ENCODE data around the gene CD200R1L.

CD200R1L gene

DNA sequence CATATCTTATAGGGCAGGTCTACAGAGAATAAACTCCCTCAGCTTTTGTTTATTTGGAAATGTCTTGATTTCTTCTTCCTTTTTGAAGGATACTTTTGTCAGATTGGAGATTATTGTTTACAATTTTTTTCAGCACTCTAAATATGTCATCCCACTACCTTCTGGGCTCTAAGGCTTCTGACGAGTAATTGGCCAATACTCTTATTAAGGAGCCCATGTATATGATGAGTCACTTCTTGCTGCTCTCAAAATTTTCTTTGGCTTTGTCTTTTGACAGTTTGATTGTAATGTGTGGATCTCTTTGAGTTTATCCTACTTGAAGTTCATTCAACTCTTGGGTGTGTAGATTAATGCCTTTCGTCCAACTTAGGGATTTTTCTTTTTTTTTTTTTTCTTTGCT is 28.9 kb upstream of the CD200R1L start:
- no peak overlapping the region for H2AFZ ChIP-seq (ENCODE audit: low read length)
- no peaks in the 10 kb centered on the region for H4K20me1 ChIP-seq (ENCODE audit: insufficient read depth, low read length)
- no peak overlapping the region for H3K9ac ChIP-seq (ENCODE audit: low read length)
- H3K9me3 ChIP-seq (ENCODE audit: low read length): no peaks in the 10 kb centered on the region
- H3K79me2 ChIP-seq (ENCODE audit: insufficient read depth, low read length): no peaks in the 10 kb centered on the region
- H3K4me3 ChIP-seq (ENCODE audit: low read depth, low read length, poor library complexity, severe bottlenecking): no peak overlapping the region
- no peaks in the 10 kb centered on the region for H3K9me2 ChIP-seq (ENCODE audit: low read depth, low read length)
- H3K27ac ChIP-seq (ENCODE audit: low read depth, low read length, poor library complexity, severe bottlenecking): no peak overlapping the region
- no peak overlapping the region for H3K4me2 ChIP-seq (ENCODE audit: low read length)
- H3K36me3 ChIP-seq (ENCODE audit: insufficient read depth, low read length): no peaks in the 10 kb centered on the region
- H3K27me3 ChIP-seq (ENCODE audit: insufficient read depth, low read length): no peaks in the 10 kb centered on the region
- H3K4me1 ChIP-seq (ENCODE audit: insufficient read depth, low read length, severe bottlenecking): peaks cover 6% of the 10 kb centered on the region
- TF ChIP-seq EZH2 (IDR thresholded peaks at IDR 0.05; ENCODE audit: borderline replicate concordance, low read length): no peak
- TF ChIP-seq, protein P1, sequence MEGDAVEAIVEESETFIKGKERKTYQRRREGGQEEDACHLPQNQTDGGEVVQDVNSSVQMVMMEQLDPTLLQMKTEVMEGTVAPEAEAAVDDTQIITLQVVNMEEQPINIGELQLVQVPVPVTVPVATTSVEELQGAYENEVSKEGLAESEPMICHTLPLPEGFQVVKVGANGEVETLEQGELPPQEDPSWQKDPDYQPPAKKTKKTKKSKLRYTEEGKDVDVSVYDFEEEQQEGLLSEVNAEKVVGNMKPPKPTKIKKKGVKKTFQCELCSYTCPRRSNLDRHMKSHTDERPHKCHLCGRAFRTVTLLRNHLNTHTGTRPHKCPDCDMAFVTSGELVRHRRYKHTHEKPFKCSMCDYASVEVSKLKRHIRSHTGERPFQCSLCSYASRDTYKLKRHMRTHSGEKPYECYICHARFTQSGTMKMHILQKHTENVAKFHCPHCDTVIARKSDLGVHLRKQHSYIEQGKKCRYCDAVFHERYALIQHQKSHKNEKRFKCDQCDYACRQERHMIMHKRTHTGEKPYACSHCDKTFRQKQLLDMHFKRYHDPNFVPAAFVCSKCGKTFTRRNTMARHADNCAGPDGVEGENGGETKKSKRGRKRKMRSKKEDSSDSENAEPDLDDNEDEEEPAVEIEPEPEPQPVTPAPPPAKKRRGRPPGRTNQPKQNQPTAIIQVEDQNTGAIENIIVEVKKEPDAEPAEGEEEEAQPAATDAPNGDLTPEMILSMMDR (IDR thresholded peaks at IDR 0.05; ENCODE audit: low read length): no peak
- H3F3A ChIP-seq (ENCODE audit: insufficient read depth, low read length): no peaks in the 10 kb centered on the region

DNA sequence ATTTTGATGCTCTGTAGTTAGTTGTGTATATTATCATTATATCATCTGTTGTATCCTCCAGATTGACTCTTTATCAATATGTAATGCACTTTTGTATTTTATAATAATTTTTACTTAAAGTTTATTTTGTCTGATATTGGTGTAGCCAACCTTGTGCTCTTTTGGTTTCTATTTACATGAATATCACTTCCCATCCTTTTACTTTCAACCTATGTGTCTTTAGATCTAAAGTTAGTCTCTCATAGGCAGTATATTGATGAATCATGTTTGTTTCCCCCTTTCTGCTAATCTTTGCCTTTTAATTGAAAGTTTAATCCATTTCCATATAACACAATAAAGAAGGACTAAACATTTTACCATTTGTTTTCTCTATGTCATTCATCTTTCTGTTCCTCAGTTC is 28.1 kb upstream of the CD200R1L start:
- peak overlapping the region; percentile 17; the same call in 1 of the 2 replicates for H3K4me2 ChIP-seq (ENCODE audit: low read length)

DNA sequence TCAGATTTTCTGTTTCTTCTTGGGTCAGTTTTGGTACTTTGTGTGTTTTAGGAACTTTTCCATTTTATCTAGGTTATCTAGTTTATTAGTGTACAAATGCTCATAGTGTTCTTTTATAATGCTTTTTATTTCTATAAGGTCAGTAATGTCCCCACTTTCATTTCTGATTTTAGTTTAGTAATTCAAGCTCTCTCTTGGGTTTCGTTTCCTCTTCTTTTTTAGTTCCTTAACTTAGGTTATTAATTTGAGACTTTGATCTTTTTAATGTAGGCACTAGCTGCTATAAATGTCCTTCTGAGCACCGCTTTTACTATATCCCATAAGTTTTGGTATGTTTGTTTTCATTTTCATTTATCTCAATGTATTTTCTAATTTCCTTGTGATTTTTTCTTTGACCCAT is 27.0 kb upstream of the CD200R1L start:
- Histone ChIP-seq H3K9me2 (ENCODE audit: low read depth, low read length) (no peaks in the 10 kb centered on the region), H3K27ac (ENCODE audit: low read depth, low read length, poor library complexity, severe bottlenecking) (no peak overlapping the region), H3K4me1 (ENCODE audit: insufficient read depth, low read length, severe bottlenecking) (peaks cover 6% of the 10 kb centered on the region), H3K9ac (ENCODE audit: low read length) (no peak overlapping the region), H2AFZ (ENCODE audit: low read length) (no peak overlapping the region), H3K27me3 (ENCODE audit: insufficient read depth, low read length) (no peaks in the 10 kb centered on the region), H3K4me2 (ENCODE audit: low read length) (no peak overlapping the region; the same call in 1 of the 2 replicates), H3K79me2 (ENCODE audit: insufficient read depth, low read length) (no peaks in the 10 kb centered on the region), H3K9me3 (ENCODE audit: low read length) (no peaks in the 10 kb centered on the region), H3K4me3 (ENCODE audit: low read depth, low read length, poor library complexity, severe bottlenecking) (no peak overlapping the region), H3K36me3 (ENCODE audit: insufficient read depth, low read length) (no peaks in the 10 kb centered on the region), H3F3A (ENCODE audit: insufficient read depth, low read length) (no peaks in the 10 kb centered on the region), H4K20me1 (ENCODE audit: insufficient read depth, low read length) (no peaks in the 10 kb centered on the region)
- TF ChIP-seq, protein P1 (IDR thresholded peaks at IDR 0.05; ENCODE audit: low read length): no peak
- no peak for TF ChIP-seq EZH2 (IDR thresholded peaks at IDR 0.05; ENCODE audit: borderline replicate concordance, low read length)

More for the DNA sequence above, 28.1 kb upstream of the CD200R1L start:
- H2AFZ ChIP-seq (ENCODE audit: low read length): no peak overlapping the region
- H3K27ac ChIP-seq (ENCODE audit: low read depth, low read length, poor library complexity, severe bottlenecking): no peak overlapping the region
- H3K36me3 ChIP-seq (ENCODE audit: insufficient read depth, low read length): no peaks in the 10 kb centered on the region
- no peaks in the 10 kb centered on the region for H3K9me2 ChIP-seq (ENCODE audit: low read depth, low read length)
- H3K4me1 ChIP-seq (ENCODE audit: insufficient read depth, low read length, severe bottlenecking): peaks cover 6% of the 10 kb centered on the region
- H4K20me1 ChIP-seq (ENCODE audit: insufficient read depth, low read length): no peaks in the 10 kb centered on the region
- H3K79me2 ChIP-seq (ENCODE audit: insufficient read depth, low read length): no peaks in the 10 kb centered on the region
- H3K4me3 ChIP-seq (ENCODE audit: low read depth, low read length, poor library complexity, severe bottlenecking): no peak overlapping the region
- no peaks in the 10 kb centered on the region for H3F3A ChIP-seq (ENCODE audit: insufficient read depth, low read length)
- H3K9me3 ChIP-seq (ENCODE audit: low read length): no peaks in the 10 kb centered on the region
- H3K27me3 ChIP-seq (ENCODE audit: insufficient read depth, low read length): no peaks in the 10 kb centered on the region
- TF ChIP-seq, protein P1 (IDR thresholded peaks at IDR 0.05; ENCODE audit: low read length): no peak
- TF ChIP-seq EZH2 (IDR thresholded peaks at IDR 0.05; ENCODE audit: borderline replicate concordance, low read length): no peak
- H3K9ac ChIP-seq (ENCODE audit: low read length): no peak overlapping the region

Data from OCI-LY1 (cell line).